HepG2 (cell line): ENCODE data around the gene MVP. TPM values are rescaled to one million over a fixed set of nuclear protein-coding genes. Genes with fewer than 3 reads are reported as not detected.

Experiments
- ARHGAP35 ChIP-seq: sonication (generic); formaldehyde crosslinking; IDR thresholded peaks from 2 replicates; pipeline ENCODE4 v1.9.0; 2022; ENCODE audit warnings: mild to moderate bottlenecking, inconsistent platforms, moderate library complexity, missing genetic modification reagents, borderline replicate concordance
- BRD4 ChIP-seq: sonication (generic); formaldehyde crosslinking; IDR thresholded peaks from 2 replicates; pipeline ENCODE4 v1.4.0; 2020; ENCODE audit warnings: missing genetic modification reagents
- CCDC6 ChIP-seq: sonication (generic); formaldehyde crosslinking; IDR thresholded peaks from 2 replicates; pipeline ENCODE4 v1.8.1; 2022; ENCODE audit warnings: mild to moderate bottlenecking, missing genetic modification reagents, moderate library complexity
- MXI1 ChIP-seq: IDR thresholded peaks from 3 replicates; pipeline ENCODE4 v1.6.1; 2012; ENCODE audit warnings: low read depth, low read length, inconsistent platforms, borderline replicate concordance
- NCOA2 ChIP-seq: sonication (generic); formaldehyde crosslinking; IDR thresholded peaks from 2 replicates; pipeline ENCODE4 v1.8.0; 2022; ENCODE audit warnings: inconsistent platforms
- SMARCC2 ChIP-seq: fragments of 450-650 bp; IDR thresholded peaks from 2 replicates; pipeline ENCODE4 v1.6.1; 2017; ENCODE audit warnings: antibody characterized with exemption, mild to moderate bottlenecking
- SRY ChIP-seq: sonication (generic); formaldehyde crosslinking; IDR thresholded peaks from 2 replicates; pipeline ENCODE4 v1.8.0; 2022; ENCODE audit warnings: mild to moderate bottlenecking, missing genetic modification reagents
- TGIF2 ChIP-seq: IDR thresholded peaks from 2 replicates; pipeline ENCODE4 v1.6.1; 2016; ENCODE audit warnings: control low read depth, missing compliant biosample characterization
- ZNF160 ChIP-seq: sonication (generic); formaldehyde crosslinking; IDR thresholded peaks from 2 replicates; pipeline ENCODE4 v1.8.0; 2022; ENCODE audit warnings: mild to moderate bottlenecking, inconsistent platforms, missing genetic modification reagents
- ZNF343 ChIP-seq: sonication (generic); formaldehyde crosslinking; IDR thresholded peaks from 2 replicates; pipeline ENCODE4 v1.4.0; 2020; ENCODE audit warnings: mild to moderate bottlenecking, missing genetic modification reagents
- ZNF660 ChIP-seq: sonication (generic); formaldehyde crosslinking; IDR thresholded peaks from 2 replicates; pipeline ENCODE4 v1.5.1; 2020; ENCODE audit warnings: mild to moderate bottlenecking, low read depth, missing genetic modification reagents, borderline replicate concordance
- ZNF776 ChIP-seq: sonication (generic); formaldehyde crosslinking; IDR thresholded peaks from 2 replicates; pipeline ENCODE4 v1.4.0; 2020; ENCODE audit warnings: mild to moderate bottlenecking, missing genetic modification reagents
- ZSCAN12 ChIP-seq: sonication (generic); formaldehyde crosslinking; IDR thresholded peaks from 2 replicates; pipeline ENCODE4 v1.9.0; 2021; ENCODE audit warnings: mild to moderate bottlenecking, missing genetic modification reagents
- ZSCAN9 ChIP-seq: IDR thresholded peaks from 2 replicates; pipeline ENCODE4 v1.6.1; 2016; ENCODE audit warnings: borderline replicate concordance
- ZZZ3 ChIP-seq: sonication (generic); formaldehyde crosslinking; IDR thresholded peaks from 2 replicates; pipeline ENCODE4 v1.4.0; 2020; ENCODE audit warnings: missing genetic modification reagents, mild to moderate bottlenecking, borderline replicate concordance
- polyA plus RNA-seq, 8 experiments: library from polyadenylated mRNA; depleted of rRNA in 3 of 8; stranded (reverse) in 7 of 8; unstranded in 1 of 8; fragments of >200 nt; fragmentation: Illumina TruSeq in 4 of 8; extraction: Trizol in 4 of 8; gene quantifications; 2 replicates each; pipeline versions ENCODE4 v1.2.1 to v1.2.3, GENCODE V29; 2011 to 2016; ENCODE audit warnings: low read depth in 4 of 8, missing spikeins in 1 of 8, mixed read lengths in 1 of 8; ENCODE audit not compliant: insufficient read depth in 1 of 8
- total RNA-seq, 5 experiments: library from RNA; depleted of rRNA; stranded (reverse); fragments of >200 nt; fragmentation: Illumina TruSeq; extraction: Trizol; gene quantifications; 2 replicates each; pipeline ENCODE4 v1.2.3, GENCODE V29; 2016; ENCODE audit warnings: low read depth in 1 of 5
- TF ChIP-seq, protein P1 (sequence below): sonication (generic); formaldehyde crosslinking; IDR thresholded peaks from 2 replicates; pipeline ENCODE4 v1.5.1; 2020; ENCODE audit warnings: missing genetic modification reagents, mild to moderate bottlenecking, borderline replicate concordance
- TF ChIP-seq, protein P2 (sequence below): sonication (generic); formaldehyde crosslinking; IDR thresholded peaks from 2 replicates; pipeline ENCODE4 v1.5.1; 2020; ENCODE audit warnings: mild to moderate bottlenecking, missing genetic modification reagents
- TF ChIP-seq, protein P3 (sequence below): sonication (generic); formaldehyde crosslinking; IDR thresholded peaks from 2 replicates; pipeline ENCODE4 v1.9.0; 2022; ENCODE audit warnings: missing genetic modification reagents, mild to moderate bottlenecking, borderline replicate concordance
- TF ChIP-seq, protein P4 (sequence below): sonication (generic); formaldehyde crosslinking; IDR thresholded peaks from 2 replicates; pipeline ENCODE4 v1.5.0; 2020; ENCODE audit warnings: missing genetic modification reagents

Gene MVP
- total and polyA plus RNA-seq, 2 of the 13 experiments (the other 11 are each of a cell fraction or from before 2014, with no cell fraction given) = 22.9 to 43.5 TPM

DNA sequence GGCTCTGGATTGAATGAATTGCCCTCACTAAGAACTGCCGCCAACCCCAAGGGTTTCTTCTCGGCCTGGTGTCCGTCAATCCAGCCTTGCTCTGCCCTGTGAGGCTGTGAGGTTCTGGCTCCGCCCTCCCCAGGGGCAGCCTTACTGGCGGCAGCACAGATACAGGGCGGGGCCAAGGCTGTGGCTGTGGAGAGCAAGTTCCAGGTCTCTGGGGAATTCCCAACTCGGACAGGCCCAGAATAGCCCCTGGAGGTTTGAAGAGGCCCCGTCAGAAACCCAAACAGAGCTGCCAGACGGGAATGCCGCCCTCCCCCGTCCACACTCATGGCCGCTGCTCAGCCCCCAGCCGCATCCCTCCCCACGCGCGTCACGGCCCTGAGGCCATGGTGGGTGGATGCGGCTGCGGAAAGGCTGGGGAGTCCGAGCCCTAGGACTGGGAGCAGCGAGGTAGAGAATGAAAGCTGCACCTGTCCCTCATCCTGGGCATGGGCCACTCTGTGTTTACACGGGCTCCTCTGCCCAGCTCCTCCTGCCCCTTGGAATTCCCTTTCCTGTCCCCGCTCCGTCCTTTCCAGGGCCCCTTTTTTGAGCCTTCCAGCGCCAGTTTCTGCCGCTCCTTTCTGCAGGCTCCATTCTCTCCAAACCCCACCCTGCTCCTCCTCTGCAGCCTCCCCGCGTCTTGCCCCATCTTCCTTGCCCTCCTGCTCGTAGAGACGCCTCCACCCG is 8.9 kb upstream of the MVP start (continued):
- TF ChIP-seq, protein P1, sequence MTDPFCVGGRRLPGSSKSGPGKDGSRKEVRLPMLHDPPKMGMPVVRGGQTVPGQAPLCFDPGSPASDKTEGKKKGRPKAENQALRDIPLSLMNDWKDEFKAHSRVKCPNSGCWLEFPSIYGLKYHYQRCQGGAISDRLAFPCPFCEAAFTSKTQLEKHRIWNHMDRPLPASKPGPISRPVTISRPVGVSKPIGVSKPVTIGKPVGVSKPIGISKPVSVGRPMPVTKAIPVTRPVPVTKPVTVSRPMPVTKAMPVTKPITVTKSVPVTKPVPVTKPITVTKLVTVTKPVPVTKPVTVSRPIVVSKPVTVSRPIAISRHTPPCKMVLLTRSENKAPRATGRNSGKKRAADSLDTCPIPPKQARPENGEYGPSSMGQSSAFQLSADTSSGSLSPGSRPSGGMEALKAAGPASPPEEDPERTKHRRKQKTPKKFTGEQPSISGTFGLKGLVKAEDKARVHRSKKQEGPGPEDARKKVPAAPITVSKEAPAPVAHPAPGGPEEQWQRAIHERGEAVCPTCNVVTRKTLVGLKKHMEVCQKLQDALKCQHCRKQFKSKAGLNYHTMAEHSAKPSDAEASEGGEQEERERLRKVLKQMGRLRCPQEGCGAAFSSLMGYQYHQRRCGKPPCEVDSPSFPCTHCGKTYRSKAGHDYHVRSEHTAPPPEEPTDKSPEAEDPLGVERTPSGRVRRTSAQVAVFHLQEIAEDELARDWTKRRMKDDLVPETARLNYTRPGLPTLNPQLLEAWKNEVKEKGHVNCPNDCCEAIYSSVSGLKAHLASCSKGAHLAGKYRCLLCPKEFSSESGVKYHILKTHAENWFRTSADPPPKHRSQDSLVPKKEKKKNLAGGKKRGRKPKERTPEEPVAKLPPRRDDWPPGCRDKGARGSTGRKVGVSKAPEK (CRISPR knock-in tag) = no peak
- TF ChIP-seq NCOA2 (peak; percentile 51; the same call in 1 of the 2 replicates), SMARCC2 (no peak), SRY (0 out of 2 replicates have a peak, but pooled peaks have one; percentile 71), BRD4 (CRISPR knock-in tag) (0 out of 2 replicates have a peak, but pooled peaks have one; percentile 52), TGIF2 (CRISPR knock-in tag) (no peak), ZNF776 (no peak; the same call in 1 of the 2 replicates), ZZZ3 (CRISPR knock-in tag) (no peak; the same call in 1 of the 2 replicates), ZSCAN9 (CRISPR knock-in tag) (no peak), MXI1 (peak; percentile 78; the same call in 1 of the 3 replicates), ARHGAP35 (peak; percentile 78; the same call in 1 of the 2 replicates), ZNF660 (CRISPR knock-in tag) (no peak), ZNF343 (peak; percentile 60; the same call in 1 of the 2 replicates), ZSCAN12 (CRISPR knock-in tag) (no peak), ZNF160 (peak; percentile 43; the same call in 1 of the 2 replicates), CCDC6 (CRISPR knock-in tag) (no peak)
- TF ChIP-seq, protein P2, sequence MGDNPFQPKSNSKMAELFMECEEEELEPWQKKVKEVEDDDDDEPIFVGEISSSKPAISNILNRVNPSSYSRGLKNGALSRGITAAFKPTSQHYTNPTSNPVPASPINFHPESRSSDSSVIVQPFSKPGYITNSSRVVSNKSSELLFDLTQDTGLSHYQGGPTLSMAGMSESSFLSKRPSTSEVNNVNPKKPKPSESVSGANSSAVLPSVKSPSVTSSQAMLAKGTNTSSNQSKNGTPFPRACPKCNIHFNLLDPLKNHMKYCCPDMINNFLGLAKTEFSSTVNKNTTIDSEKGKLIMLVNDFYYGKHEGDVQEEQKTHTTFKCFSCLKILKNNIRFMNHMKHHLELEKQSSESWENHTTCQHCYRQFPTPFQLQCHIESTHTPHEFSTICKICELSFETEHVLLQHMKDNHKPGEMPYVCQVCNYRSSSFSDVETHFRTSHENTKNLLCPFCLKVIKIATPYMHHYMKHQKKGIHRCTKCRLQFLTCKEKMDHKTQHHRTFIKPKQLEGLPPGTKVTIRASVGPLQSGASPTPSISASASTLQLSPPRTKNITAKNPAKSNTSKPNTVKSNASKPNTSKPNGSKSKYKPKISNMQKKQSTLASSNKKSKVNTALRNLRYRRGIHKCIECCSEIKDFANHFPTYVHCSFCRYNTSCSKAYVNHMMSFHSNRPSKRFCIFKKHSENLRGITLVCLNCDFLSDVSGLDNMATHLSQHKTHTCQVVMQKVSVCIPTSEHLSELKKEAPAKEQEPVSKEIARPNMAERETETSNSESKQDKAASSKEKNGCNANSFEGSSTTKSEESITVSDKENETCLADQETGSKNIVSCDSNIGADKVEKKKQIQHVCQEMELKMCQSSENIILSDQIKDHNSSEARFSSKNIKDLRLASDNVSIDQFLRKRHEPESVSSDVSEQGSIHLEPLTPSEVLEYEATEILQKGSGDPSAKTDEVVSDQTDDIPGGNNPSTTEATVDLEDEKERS (CRISPR knock-in tag) = peak; percentile 79
- TF ChIP-seq, protein P3, sequence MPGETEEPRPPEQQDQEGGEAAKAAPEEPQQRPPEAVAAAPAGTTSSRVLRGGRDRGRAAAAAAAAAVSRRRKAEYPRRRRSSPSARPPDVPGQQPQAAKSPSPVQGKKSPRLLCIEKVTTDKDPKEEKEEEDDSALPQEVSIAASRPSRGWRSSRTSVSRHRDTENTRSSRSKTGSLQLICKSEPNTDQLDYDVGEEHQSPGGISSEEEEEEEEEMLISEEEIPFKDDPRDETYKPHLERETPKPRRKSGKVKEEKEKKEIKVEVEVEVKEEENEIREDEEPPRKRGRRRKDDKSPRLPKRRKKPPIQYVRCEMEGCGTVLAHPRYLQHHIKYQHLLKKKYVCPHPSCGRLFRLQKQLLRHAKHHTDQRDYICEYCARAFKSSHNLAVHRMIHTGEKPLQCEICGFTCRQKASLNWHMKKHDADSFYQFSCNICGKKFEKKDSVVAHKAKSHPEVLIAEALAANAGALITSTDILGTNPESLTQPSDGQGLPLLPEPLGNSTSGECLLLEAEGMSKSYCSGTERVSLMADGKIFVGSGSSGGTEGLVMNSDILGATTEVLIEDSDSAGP (CRISPR knock-in tag) = peak; percentile 83; the same call in 1 of the 2 replicates
- TF ChIP-seq, protein P4, sequence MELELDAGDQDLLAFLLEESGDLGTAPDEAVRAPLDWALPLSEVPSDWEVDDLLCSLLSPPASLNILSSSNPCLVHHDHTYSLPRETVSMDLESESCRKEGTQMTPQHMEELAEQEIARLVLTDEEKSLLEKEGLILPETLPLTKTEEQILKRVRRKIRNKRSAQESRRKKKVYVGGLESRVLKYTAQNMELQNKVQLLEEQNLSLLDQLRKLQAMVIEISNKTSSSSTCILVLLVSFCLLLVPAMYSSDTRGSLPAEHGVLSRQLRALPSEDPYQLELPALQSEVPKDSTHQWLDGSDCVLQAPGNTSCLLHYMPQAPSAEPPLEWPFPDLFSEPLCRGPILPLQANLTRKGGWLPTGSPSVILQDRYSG (CRISPR knock-in tag) = no peak
